Activated CD4-positive, alpha-beta T cell treated with anti-CD3 and anti-CD28 coated beads for 36 hours (primary cell): ENCODE results near the gene DNAAF9. TPM values are rescaled to one million over a fixed set of nuclear protein-coding genes. Genes with fewer than 3 reads are reported as not detected.

ENCODE experiments used
- ATAC-seq: fragments of 200-7000 bp; cut with Tn5 transposase; one replicate; pipeline ENCODE4 v1.10.0; 2021; ENCODE audit warnings: mild to moderate bottlenecking, moderate library complexity
- CTCF ChIA-PET: fragments of 350-600 bp; sonication (Branson Sonifier 250); formaldehyde crosslinking; loops from one replicate; lab custom pipeline; 2021; ENCODE audit warnings: antibody characterized with exemption; lab: Charles Lee
- POLR2A ChIA-PET: fragments of 350-600 bp; sonication (Branson Sonifier 250); formaldehyde crosslinking; loops from one replicate; lab custom pipeline; 2021; ENCODE audit warnings: antibody characterized with exemption, inconsistent platforms; lab: Charles Lee
- DNase-seq: peaks from one replicate; pipeline ENCODE4 v3.0.0-alpha.2; 2020
- H3K27ac Mint-ChIP-seq: one replicate; pipeline ENCODE4 v1.8.0; 2021; ENCODE audit warnings: mixed read lengths
- H3K27me3 Mint-ChIP-seq: one replicate; pipeline ENCODE4 v1.8.0; 2021; ENCODE audit warnings: mixed read lengths
- H3K36me3 Mint-ChIP-seq: one replicate; pipeline ENCODE4 v1.8.0; 2021; ENCODE audit warnings: low read depth, mixed read lengths
- H3K4me1 Mint-ChIP-seq: one replicate; pipeline ENCODE4 v1.8.0; 2021; ENCODE audit warnings: mixed read lengths
- H3K4me3 Mint-ChIP-seq: one replicate; pipeline ENCODE4 v1.8.0; 2021; ENCODE audit warnings: mild to moderate bottlenecking, moderate library complexity, mixed read lengths
- H3K9me3 Mint-ChIP-seq: one replicate; pipeline ENCODE4 v1.8.0; 2021; ENCODE audit warnings: low read depth, mixed read lengths
- intact Hi-C, 2 experiments: fragments of 100-400 bp; cut with DNase I in 1 of 2; cut with micrococcal nuclease in 1 of 2; formaldehyde crosslinking; loops; one replicate each; pipeline versions ENCODE4 v1.14.2 to v1.15.1; 2022 to 2024; cut with DNase I, micrococcal nuclease
- total RNA-seq, 2 experiments: library from RNA; stranded (reverse); gene quantifications; one replicate each; pipeline ENCODE4 v1.2.3, GENCODE V29; 2021

Gene DNAAF9
- total RNA-seq, 2 experiments from 2014 or later, result 1.3 to 1.8 TPM

DNA sequence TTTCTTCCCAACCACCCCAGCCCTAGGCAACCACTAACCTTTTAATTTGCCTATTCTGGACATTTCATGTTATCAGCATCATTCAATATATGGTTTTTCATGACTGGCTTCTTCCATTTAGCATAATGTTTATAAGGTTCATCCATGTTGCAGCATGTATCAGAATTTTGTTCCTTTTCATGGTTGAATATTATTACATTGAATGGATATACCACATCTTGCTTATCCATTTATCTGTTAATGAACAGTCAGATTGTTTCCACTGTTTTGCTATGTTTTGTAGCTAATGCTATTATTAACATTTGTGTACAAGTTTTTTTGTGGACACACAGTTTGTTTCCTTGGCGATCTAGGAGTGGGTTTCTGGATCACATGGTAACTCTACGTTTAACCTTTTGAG is 3.0 kb upstream of the DNAAF9 start:
- Mint-ChIP-seq H3K9me3 (no peaks in the 10 kb centered on the region), H3K36me3 (no peaks in the 10 kb centered on the region), H3K27ac (no peak overlapping the region), H3K27me3 (peaks cover 3% of the 10 kb centered on the region), H3K4me1 (peaks cover 24% of the 10 kb centered on the region), H3K4me3 (no peak overlapping the region)
- POLR2A ChIA-PET, result no interaction called here
- no peak for DNase-seq
- CTCF ChIA-PET, result no interaction called here
- intact Hi-C loops, result no loop called here
- ATAC-seq, result no peak

DNA sequence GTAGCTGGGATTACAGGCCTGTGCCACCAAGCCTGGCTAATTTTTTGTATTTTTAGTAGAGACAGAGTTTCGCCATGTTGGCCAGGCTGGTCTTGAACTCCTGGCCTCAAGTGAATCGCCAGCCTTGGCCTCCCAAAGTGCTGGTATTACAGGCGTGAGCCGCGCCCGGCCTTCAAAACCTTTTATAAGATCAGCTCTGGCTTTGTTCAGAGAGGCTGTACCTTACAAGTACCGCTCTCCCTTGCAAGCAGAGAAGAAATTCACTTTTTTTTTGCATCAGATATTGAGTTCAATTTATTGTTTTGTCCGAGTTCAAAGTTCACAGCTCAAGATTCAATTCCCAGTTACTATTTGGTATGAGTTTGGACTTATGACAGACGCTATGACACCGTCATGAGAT is 1.9 kb upstream of the DNAAF9 start:
- ATAC-seq (no peak), DNase-seq (no peak)
- POLR2A ChIA-PET, result interaction anchor here (0.6 kb wide), 1 partner anchor 18 kb away, joined by 3 read pairs; no protein-coding TSS in a partner anchor
- no peak overlapping the region for H3K27ac Mint-ChIP-seq
- H3K4me3 Mint-ChIP-seq, result peak overlapping the region; percentile 83
- H3K9me3 Mint-ChIP-seq, result no peaks in the 10 kb centered on the region
- peaks cover 3% of the 10 kb centered on the region for H3K27me3 Mint-ChIP-seq
- intact Hi-C loops, result loop anchor here (2.0 to 10.0 kb wide), 5 partner anchors 61 to 1945 kb away; partner anchors contain the start of genes ATRN (in 1 of the 2), DDRGK1 (in 1 of the 2), FASTKD5 (in 1 of the 2) and NOP56 (in 1 of the 2)
- H3K4me1 Mint-ChIP-seq, result peaks cover 32% of the 10 kb centered on the region
- CTCF ChIA-PET, result interaction anchor here (1.1 to 2.0 kb wide), 3 partner anchors 9 to 59 kb away, joined by 3 to 8 read pairs (median 4); no protein-coding TSS in a partner anchor
- no peaks in the 10 kb centered on the region for H3K36me3 Mint-ChIP-seq

DNA sequence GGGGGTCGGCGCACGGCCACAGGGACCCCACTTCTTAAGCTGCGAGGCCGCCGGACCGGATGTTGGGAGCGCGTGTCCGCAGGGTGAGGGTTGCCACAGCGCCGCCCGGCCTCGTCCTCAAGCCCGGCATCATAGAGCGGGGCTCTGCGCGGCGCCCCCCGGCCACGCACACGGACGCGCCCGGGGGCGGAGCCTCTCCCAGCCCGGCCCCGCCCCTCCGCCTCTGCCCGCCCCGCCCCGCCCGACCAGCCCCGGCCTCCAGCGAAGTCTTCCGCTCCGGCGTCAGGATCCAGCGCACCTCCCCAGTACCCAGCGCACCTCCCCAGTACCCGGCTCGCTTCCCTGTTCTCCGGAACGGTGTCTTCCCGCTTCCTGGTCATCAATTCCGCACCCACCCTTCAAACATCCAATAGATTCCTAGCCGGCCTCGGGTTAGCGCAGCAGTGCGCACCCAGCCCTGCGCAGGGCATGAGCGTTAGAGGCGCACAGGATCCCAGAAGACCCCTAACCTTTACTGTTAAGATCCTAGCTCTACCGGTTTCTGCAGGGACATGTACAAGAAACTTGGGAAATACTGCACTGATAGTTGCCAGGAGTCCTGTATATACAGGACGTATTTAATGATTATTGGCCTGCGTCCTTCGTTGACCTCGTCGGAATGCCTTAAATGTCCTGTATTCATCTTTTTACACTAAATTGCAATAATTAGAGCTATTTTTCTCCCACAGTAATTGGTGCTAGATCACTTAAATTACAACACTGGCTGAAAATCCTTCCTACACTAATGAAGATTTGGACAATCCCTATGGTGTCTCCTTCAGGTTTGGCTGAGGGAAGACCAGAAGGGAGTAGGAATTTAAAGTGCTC is 535 bp upstream of the DNAAF9 start:
- ATAC-seq (peak; percentile 64), DNase-seq (peak; percentile 80)
- Mint-ChIP-seq H3K27me3 (peaks cover 3% of the 10 kb centered on the region), H3K27ac (peak overlapping the region; percentile 88), H3K9me3 (no peaks in the 10 kb centered on the region), H3K4me1 (peaks cover 32% of the 10 kb centered on the region), H3K36me3 (no peaks in the 10 kb centered on the region), H3K4me3 (peak overlapping the region; percentile 83)
- ChIA-PET POLR2A (interaction anchor here (1.2 kb wide), 1 partner anchor 360 kb away, joined by 6 read pairs; the partner anchor contains the start of gene ADISSP), CTCF (interaction anchor here (0.5 to 2.0 kb wide), 3 partner anchors 12 to 364 kb away, joined by 3 to 8 read pairs (median 4); no protein-coding TSS in a partner anchor)
- intact Hi-C loops, result loop anchor here (1.0 to 10.0 kb wide), 12 partner anchors 12 to 1943 kb away; partner anchors contain the start of genes ATRN (in 1 of the 2), DDRGK1 (in 1 of the 2), FASTKD5 (in 1 of the 2) and LZTS3 (in 1 of the 2)

DNA sequence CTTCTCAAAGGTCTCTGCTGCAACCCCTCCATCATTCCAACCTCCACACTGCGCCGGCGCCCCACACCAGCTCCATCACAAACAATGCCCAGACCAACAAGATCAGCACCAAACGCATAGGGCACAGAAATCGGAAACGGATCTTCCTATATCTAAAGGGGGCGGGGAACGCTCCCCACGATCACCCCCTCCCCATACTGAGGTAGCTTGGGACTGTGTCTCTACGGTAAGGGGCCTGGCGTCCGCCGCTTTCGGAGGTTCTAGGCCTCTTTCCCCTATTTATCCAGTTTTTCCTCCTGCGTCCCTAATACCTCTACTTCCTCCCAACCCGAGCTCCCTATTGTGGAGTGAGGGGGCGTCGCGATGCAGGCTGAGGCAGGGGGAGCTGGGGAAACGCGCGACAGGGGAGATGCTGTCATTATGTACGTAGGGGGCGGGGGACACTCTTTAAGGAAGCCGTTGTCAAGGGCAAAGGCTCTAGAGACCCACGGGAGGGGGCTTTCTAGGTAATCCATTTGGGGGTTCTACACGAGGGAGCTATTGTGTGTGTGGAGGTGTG is 909 bp downstream of the DNAAF9 start:
- Mint-ChIP-seq H3K36me3 (no peaks in the 10 kb centered on the region), H3K27me3 (peaks cover 3% of the 10 kb centered on the region), H3K4me1 (peaks cover 32% of the 10 kb centered on the region), H3K9me3 (no peaks in the 10 kb centered on the region), H3K4me3 (peak overlapping the region; percentile 83), H3K27ac (peak overlapping the region; percentile 64)
- intact Hi-C loops, result loop anchor here in 1 of 2 experiments (2.0 to 10.0 kb wide), 4 partner anchors 249 to 1942 kb away; partner anchors contain the start of genes FASTKD5, MRPS26, NOP56 and NSFL1C
- ChIA-PET POLR2A (no interaction called here), CTCF (interaction anchor here (0.6 to 1.0 kb wide), 5 partner anchors 9 to 416 kb away, joined by 3 to 5 read pairs (median 3); no protein-coding TSS in a partner anchor)
- DNase-seq (peak; percentile 27), ATAC-seq (no peak)

DNA sequence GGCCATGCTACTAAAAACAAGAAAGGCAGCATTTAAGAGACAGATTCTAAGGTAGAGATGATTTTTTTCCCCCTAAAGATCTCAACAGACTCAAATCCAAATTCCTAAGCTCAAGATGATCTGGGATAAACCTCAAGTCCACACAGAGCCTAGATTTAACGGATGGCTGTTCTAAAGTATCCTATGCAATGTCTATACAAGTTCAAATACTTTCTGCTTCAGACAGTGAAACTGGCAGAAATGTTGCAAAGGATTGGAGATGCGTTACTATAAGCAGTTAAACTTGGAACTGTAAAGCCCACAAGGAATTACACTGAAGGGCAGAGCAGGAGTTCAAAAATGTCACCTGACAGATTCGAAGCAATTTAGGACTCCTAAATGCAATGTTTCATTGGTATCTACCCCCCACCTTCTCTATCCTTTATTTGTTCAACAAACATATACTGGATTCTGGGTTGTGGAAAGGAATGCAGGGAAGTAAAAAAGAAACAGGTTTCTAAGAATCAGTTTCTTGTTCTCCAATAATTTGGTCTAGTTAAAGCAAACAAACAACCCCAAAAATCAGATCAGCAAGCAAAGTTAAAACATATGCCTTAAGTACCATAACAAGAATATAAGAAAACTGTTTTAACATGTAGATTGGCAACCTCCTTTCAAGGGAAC is 1.6 kb downstream of the DNAAF9 start:
- Mint-ChIP-seq H3K27ac (no peak overlapping the region), H3K4me3 (peak overlapping the region; percentile 83), H3K9me3 (no peaks in the 10 kb centered on the region), H3K36me3 (no peaks in the 10 kb centered on the region), H3K4me1 (peaks cover 32% of the 10 kb centered on the region), H3K27me3 (peaks cover 3% of the 10 kb centered on the region)
- POLR2A ChIA-PET, result no interaction called here
- intact Hi-C loops, result loop anchor here in 1 of 2 experiments (2.0 to 10.0 kb wide), 4 partner anchors 249 to 1941 kb away; partner anchors contain the start of genes FASTKD5, MRPS26, NOP56 and NSFL1C
- ATAC-seq (no peak), DNase-seq (no peak)
- CTCF ChIA-PET, result interaction anchor here (0.6 to 1.0 kb wide), 4 partner anchors 8 to 416 kb away, joined by 3 read pairs; no protein-coding TSS in a partner anchor

DNA sequence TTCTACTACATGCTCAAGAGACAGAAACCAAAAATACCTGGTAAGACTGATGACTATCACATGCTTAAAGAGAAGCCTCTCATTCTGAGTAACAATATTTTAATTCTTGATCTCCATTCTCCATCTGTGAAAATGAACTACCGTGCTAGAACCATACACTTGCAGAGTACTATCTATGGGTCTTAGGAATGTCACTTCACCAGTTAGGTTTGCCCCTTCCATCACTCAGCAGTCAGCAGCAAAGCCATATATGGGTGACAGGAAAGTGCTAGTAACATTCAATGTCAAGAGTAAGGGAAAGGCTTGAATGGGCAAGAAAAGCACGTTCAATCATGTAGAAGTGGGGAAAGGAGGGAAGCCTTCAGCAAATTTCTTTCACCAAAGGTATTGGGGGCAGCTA is 2.3 kb downstream of the DNAAF9 start:
- POLR2A ChIA-PET, result no interaction called here
- intact Hi-C loops, result loop anchor here in 1 of 2 experiments (5.0 to 10.0 kb wide), 3 partner anchors 248 to 1940 kb away; partner anchors contain the start of genes FASTKD5, NOP56, NSFL1C and UBOX5
- ATAC-seq, result no peak

DNA sequence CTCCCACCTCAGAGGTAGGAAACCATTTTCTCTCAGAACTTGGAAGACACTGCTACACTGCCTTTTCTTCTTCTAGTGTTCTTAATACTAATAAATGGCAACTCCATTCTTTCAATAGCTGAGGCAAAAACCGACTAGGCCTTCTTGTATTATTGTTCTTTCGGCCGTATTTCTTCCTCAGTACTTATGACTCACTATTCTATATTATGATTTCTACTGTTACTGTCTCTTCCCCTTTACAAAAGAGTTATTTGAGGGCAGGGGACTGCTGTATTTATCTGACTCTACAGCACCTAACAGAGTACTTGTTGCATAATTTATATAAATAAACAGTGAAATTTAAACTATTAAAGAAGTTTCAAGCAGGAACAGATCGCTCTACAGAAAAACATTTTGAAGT is 3.1 kb downstream of the DNAAF9 start:
- no peak for ATAC-seq
- H3K4me1 Mint-ChIP-seq, result peaks cover 32% of the 10 kb centered on the region
- no peak overlapping the region for H3K4me3 Mint-ChIP-seq
- intact Hi-C loops, result loop anchor here in 1 of 2 experiments (10.0 kb wide), 1 partner anchor 1940 kb away; the partner anchor contains the start of gene NSFL1C
- ChIA-PET POLR2A (no interaction called here), CTCF (interaction anchor here (0.7 kb wide), 3 partner anchors 14 to 476 kb away, joined by 3 to 4 read pairs (median 3); no protein-coding TSS in a partner anchor)
- DNase-seq, result no peak
- peaks cover 3% of the 10 kb centered on the region for H3K27me3 Mint-ChIP-seq
- no peaks in the 10 kb centered on the region for H3K36me3 Mint-ChIP-seq
- H3K27ac Mint-ChIP-seq, result no peak overlapping the region
- H3K9me3 Mint-ChIP-seq, result no peaks in the 10 kb centered on the region

More for the DNA sequence above, 2.3 kb downstream of the DNAAF9 start:
- CTCF ChIA-PET, result interaction anchor here (0.9 kb wide), 1 partner anchor 23 kb away, joined by 3 read pairs; no protein-coding TSS in a partner anchor
- no peak for DNase-seq
- Mint-ChIP-seq H3K9me3 (no peaks in the 10 kb centered on the region), H3K36me3 (no peaks in the 10 kb centered on the region), H3K4me1 (peaks cover 32% of the 10 kb centered on the region), H3K27ac (no peak overlapping the region), H3K27me3 (peaks cover 3% of the 10 kb centered on the region), H3K4me3 (no peak overlapping the region)

DNA sequence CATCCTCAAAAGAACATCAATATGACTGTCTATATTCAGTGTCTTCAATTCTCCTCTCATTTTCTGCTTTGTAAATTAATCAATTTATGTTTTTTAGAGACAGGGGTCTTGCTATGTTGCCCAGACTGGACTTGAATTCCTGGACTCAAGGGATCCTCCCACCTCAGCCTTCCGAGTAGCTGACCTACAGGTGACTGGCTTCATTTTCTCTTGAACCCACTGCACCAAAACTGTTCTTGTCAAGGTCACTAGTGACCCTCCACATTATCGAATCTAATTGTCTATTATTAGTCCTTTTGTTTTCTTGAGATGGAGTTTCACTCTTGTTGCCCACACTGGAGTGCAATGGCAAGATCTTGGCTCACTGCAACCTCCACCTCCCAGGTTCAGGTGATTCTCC is 3.7 kb downstream of the DNAAF9 start:
- DNase-seq, result no peak
- Mint-ChIP-seq H3K36me3 (no peaks in the 10 kb centered on the region), H3K4me3 (no peak overlapping the region), H3K27ac (no peak overlapping the region), H3K4me1 (peaks cover 30% of the 10 kb centered on the region), H3K9me3 (no peaks in the 10 kb centered on the region), H3K27me3 (peaks cover 3% of the 10 kb centered on the region)
- ATAC-seq, result no peak
- ChIA-PET CTCF (interaction anchor here (0.7 kb wide), 3 partner anchors 13 to 477 kb away, joined by 3 to 4 read pairs (median 3); no protein-coding TSS in a partner anchor), POLR2A (no interaction called here)
- intact Hi-C loops, result loop anchor here in 1 of 2 experiments (10.0 kb wide), 1 partner anchor 1939 kb away; the partner anchor contains the start of gene NSFL1C

DNA sequence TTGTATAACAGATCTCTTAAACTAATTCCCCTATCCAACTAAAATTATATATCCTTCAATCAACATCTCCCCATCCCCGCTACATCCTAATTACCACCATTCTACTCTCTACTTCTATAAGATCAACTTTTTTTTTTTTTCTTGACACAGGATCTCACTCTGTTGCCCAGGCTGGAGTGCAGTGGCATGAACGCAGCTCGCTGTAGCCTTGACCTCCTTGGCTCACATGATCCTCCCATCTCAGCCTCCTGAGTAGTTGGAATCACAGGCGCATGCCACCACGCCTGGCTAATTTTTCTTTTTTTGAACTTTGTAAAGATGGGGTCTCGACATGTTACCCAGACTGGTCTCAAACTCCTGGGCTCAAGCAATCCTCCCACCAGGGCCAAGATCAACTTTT is 5.0 kb downstream of the DNAAF9 start:
- Mint-ChIP-seq H3K27me3 (peaks cover 3% of the 10 kb centered on the region), H3K4me1 (peaks cover 21% of the 10 kb centered on the region), H3K9me3 (no peaks in the 10 kb centered on the region), H3K4me3 (no peak overlapping the region), H3K27ac (no peak overlapping the region), H3K36me3 (no peaks in the 10 kb centered on the region)
- no peak for DNase-seq
- ChIA-PET POLR2A (no interaction called here), CTCF (no interaction called here)
- intact Hi-C loops, result loop anchor here in 1 of 2 experiments (10.0 kb wide), 1 partner anchor 1938 kb away; the partner anchor contains the start of gene NSFL1C
- no peak for ATAC-seq
